ENCODE results near the gene RPRD1B. TPM values are rescaled to one million over a fixed set of nuclear protein-coding genes. Genes with fewer than 3 reads are reported as not detected.

The RPRD1B gene
- total RNA-seq, 2 donors from 2014 or later: 24.7 to 25.8 TPM

- DNase-seq (ENCODE audit: low spot score): no peak
- intact Hi-C loops (cut with DNase I): loop anchor here in 1 of 2 donors (5.0 kb wide), 1 partner anchor 106 kb away; the partner anchor contains the start of gene TGM2
Measured at GRCh38 chr20:38061109-38061508, 27.6 kb downstream of the RPRD1B start.

GRCh38 chr20:38062890-38063289 lies 29.3 kb downstream of the RPRD1B start:
- intact Hi-C loops (cut with DNase I): loop anchor here in 1 of 2 donors (5.0 kb wide), 1 partner anchor 104 kb away; the partner anchor contains the start of gene TGM2
- DNase-seq (ENCODE audit: low spot score): no peak

- intact Hi-C loops (cut with DNase I): loop anchor here in 1 of 2 donors (5.0 kb wide), 1 partner anchor 103 kb away; the partner anchor contains the start of gene TGM2
- no peak for DNase-seq (ENCODE audit: low spot score)
Measured at GRCh38 chr20:38063911-38064530, 30.5 kb downstream of the RPRD1B start.

GRCh38 chr20:38065764-38066375 lies 32.3 kb downstream of the RPRD1B start:
- intact Hi-C loops (cut with DNase I): no loop called here

GRCh38 chr20:38066969-38067716 lies 33.6 kb downstream of the RPRD1B start:
- DNase-seq (ENCODE audit: low spot score): no peak
- intact Hi-C loops (cut with DNase I): no loop called here

More at GRCh38 chr20:38065764-38066375, 32.3 kb downstream of the RPRD1B start:
- DNase-seq (ENCODE audit: low spot score): no peak

- intact Hi-C loops (cut with DNase I): no loop called here
- DNase-seq (ENCODE audit: low spot score): no peak
Measured at GRCh38 chr20:38067717-38068365, 34.3 kb downstream of the RPRD1B start.

GRCh38 chr20:38072898-38073297 lies 39.4 kb downstream of the RPRD1B start:
- intact Hi-C loops (cut with DNase I): loop anchor here (5.0 to 10.0 kb wide), 2 partner anchors 72 to 89 kb away; no protein-coding TSS in a partner anchor
- DNase-seq (ENCODE audit: low spot score): no peak

GRCh38 chr20:38073307-38074071 lies 39.9 kb downstream of the RPRD1B start:
- no peak for DNase-seq (ENCODE audit: low spot score)
- intact Hi-C loops (cut with DNase I): loop anchor here (5.0 to 10.0 kb wide), 2 partner anchors 71 to 89 kb away; no protein-coding TSS in a partner anchor

- intact Hi-C loops (cut with DNase I): loop anchor here in 1 of 2 donors (10.0 kb wide), 1 partner anchor 69 kb away; no protein-coding TSS in a partner anchor
- DNase-seq (ENCODE audit: low spot score): no peak
Measured at GRCh38 chr20:38075161-38075998, 41.8 kb downstream of the RPRD1B start.

GRCh38 chr20:38076548-38076947 lies 43.0 kb downstream of the RPRD1B start:
- intact Hi-C loops (cut with DNase I): loop anchor here in 1 of 2 donors (10.0 kb wide), 1 partner anchor 68 kb away; no protein-coding TSS in a partner anchor
- no peak for DNase-seq (ENCODE audit: low spot score)

- no peak for DNase-seq (ENCODE audit: low spot score)
- intact Hi-C loops (cut with DNase I): loop anchor here in 1 of 2 donors (10.0 kb wide), 1 partner anchor 67 kb away; no protein-coding TSS in a partner anchor
Measured at GRCh38 chr20:38078084-38078483, 44.5 kb downstream of the RPRD1B start.

GRCh38 chr20:38079353-38079752 lies 45.8 kb downstream of the RPRD1B start:
- no peak for DNase-seq (ENCODE audit: low spot score)
- intact Hi-C loops (cut with DNase I): loop anchor here in 1 of 2 donors (10.0 kb wide), 1 partner anchor 65 kb away; no protein-coding TSS in a partner anchor

GRCh38 chr20:38081575-38081974 lies 48.0 kb downstream of the RPRD1B start:
- DNase-seq (ENCODE audit: low spot score): no peak

GRCh38 chr20:38082894-38083293 lies 49.3 kb downstream of the RPRD1B start:
- intact Hi-C loops (cut with DNase I): no loop called here

More at GRCh38 chr20:38081575-38081974, 48.0 kb downstream of the RPRD1B start:
- intact Hi-C loops (cut with DNase I): no loop called here

GRCh38 chr20:38083338-38084048 lies 49.9 kb downstream of the RPRD1B start:
- intact Hi-C loops (cut with DNase I): no loop called here
- no peak for DNase-seq (ENCODE audit: low spot score)

More at GRCh38 chr20:38082894-38083293, 49.3 kb downstream of the RPRD1B start:
- no peak for DNase-seq (ENCODE audit: low spot score)

- intact Hi-C loops (cut with DNase I): no loop called here
Measured at GRCh38 chr20:38084425-38084951, 50.9 kb downstream of the RPRD1B start.

GRCh38 chr20:38085026-38085425 lies 51.5 kb downstream of the RPRD1B start:
- no peak for DNase-seq (ENCODE audit: low spot score)
- intact Hi-C loops (cut with DNase I): no loop called here

More at GRCh38 chr20:38084425-38084951, 50.9 kb downstream of the RPRD1B start:
- DNase-seq (ENCODE audit: low spot score): no peak

Data from posterior vena cava (tissue), 2 donors.